HepG2 (cell line): ENCODE measurements around the gene CENPM. TPM values are rescaled to one million over a fixed set of nuclear protein-coding genes. Genes with fewer than 3 reads are reported as not detected.
A peak's percentile ranks its signal among the peaks of the same experiment; 100 is the strongest.

Experiments
- DMAP1 ChIP-seq: IDR thresholded peaks from 2 replicates; pipeline ENCODE4 v1.6.1; 2016
- ETS1 ChIP-seq: sonication (generic); formaldehyde crosslinking; IDR thresholded peaks from 2 replicates; pipeline ENCODE4 v1.4.0; 2020; ENCODE audit warnings: missing genetic modification reagents
- HMGA1 ChIP-seq: sonication (generic); formaldehyde crosslinking; conservative IDR thresholded peaks from 2 replicates; pipeline ENCODE4 v1.4.0; 2020; ENCODE audit warnings: missing genetic modification reagents
- HNF4A ChIP-seq: sonication (generic); formaldehyde crosslinking; IDR thresholded peaks from 2 replicates; pipeline ENCODE4 v1.4.0; 2020; ENCODE audit warnings: missing genetic modification reagents
- KAT7 ChIP-seq: IDR thresholded peaks from 2 replicates; pipeline ENCODE4 v1.6.1; 2018; ENCODE audit warnings: borderline replicate concordance, missing compliant biosample characterization
- MAF1 ChIP-seq: sonication (generic); formaldehyde crosslinking; IDR thresholded peaks from 2 replicates; pipeline ENCODE4 v1.5.0; 2020; ENCODE audit warnings: missing genetic modification reagents, borderline replicate concordance
- TIGD3 ChIP-seq: sonication (generic); formaldehyde crosslinking; IDR thresholded peaks from 2 replicates; pipeline ENCODE4 v1.5.1; 2020; ENCODE audit warnings: mild to moderate bottlenecking, missing genetic modification reagents, borderline replicate concordance
- U2AF2 ChIP-seq: fragments of 200-400 bp; formaldehyde crosslinking; IDR thresholded peaks from 2 replicates; pipeline ENCODE4 v1.6.1; 2017; ENCODE audit warnings: low read depth, mild to moderate bottlenecking, low read length
- ZBTB7A ChIP-seq: sonication (generic); formaldehyde crosslinking; IDR thresholded peaks from 2 replicates; pipeline ENCODE4 v1.8.0; 2022; ENCODE audit warnings: mild to moderate bottlenecking, missing genetic modification reagents
- ZBTB8A ChIP-seq: sonication (generic); formaldehyde crosslinking; IDR thresholded peaks from 2 replicates; pipeline ENCODE4 v1.4.0; 2020; ENCODE audit warnings: mild to moderate bottlenecking, low read depth, missing genetic modification reagents, borderline replicate concordance
- ZNF256 ChIP-seq: sonication (generic); formaldehyde crosslinking; conservative IDR thresholded peaks from 2 replicates; pipeline ENCODE4 v1.4.0; 2020; ENCODE audit warnings: missing genetic modification reagents
- ZNF292 ChIP-seq: sonication (generic); formaldehyde crosslinking; IDR thresholded peaks from 2 replicates; pipeline ENCODE4 v1.8.1; 2022; ENCODE audit warnings: mild to moderate bottlenecking, low read depth, missing genetic modification reagents, borderline replicate concordance
- ZNF687 ChIP-seq: sonication (generic); formaldehyde crosslinking; IDR thresholded peaks from 2 replicates; pipeline ENCODE4 v1.5.1; 2020; ENCODE audit warnings: mild to moderate bottlenecking, missing genetic modification reagents, moderate library complexity
- ZNF691 ChIP-seq: sonication (generic); formaldehyde crosslinking; IDR thresholded peaks from 2 replicates; pipeline ENCODE4 v1.4.0; 2020; ENCODE audit warnings: missing genetic modification reagents, low read depth, mild to moderate bottlenecking, borderline replicate concordance
- ZNF770 ChIP-seq: sonication (generic); formaldehyde crosslinking; IDR thresholded peaks from 2 replicates; pipeline ENCODE4 v1.5.0; 2020; ENCODE audit warnings: mild to moderate bottlenecking, missing genetic modification reagents
- ZSCAN31 ChIP-seq: sonication (generic); formaldehyde crosslinking; IDR thresholded peaks from 2 replicates; pipeline ENCODE4 v1.5.0; 2020; ENCODE audit warnings: low read depth, mild to moderate bottlenecking, missing genetic modification reagents
- polyA plus RNA-seq, 8 experiments: library from polyadenylated mRNA; depleted of rRNA in 3 of 8; stranded (reverse) in 7 of 8; unstranded in 1 of 8; fragments of >200 nt; fragmentation: Illumina TruSeq in 4 of 8; extraction: Trizol in 4 of 8; gene quantifications; 2 replicates each; pipeline versions ENCODE4 v1.2.1 to v1.2.3, GENCODE V29; 2011 to 2016; ENCODE audit warnings: low read depth in 4 of 8, missing spikeins in 1 of 8, mixed read lengths in 1 of 8; ENCODE audit not compliant: insufficient read depth in 1 of 8
- total RNA-seq, 5 experiments: library from RNA; depleted of rRNA; stranded (reverse); fragments of >200 nt; fragmentation: Illumina TruSeq; extraction: Trizol; gene quantifications; 2 replicates each; pipeline ENCODE4 v1.2.3, GENCODE V29; 2016; ENCODE audit warnings: low read depth in 1 of 5

The CENPM gene
- total and polyA plus RNA-seq, 2 of the 13 experiments (the other 11 are each of a cell fraction or from before 2014, with no cell fraction given), result 11.2 to 37.3 TPM

GRCh38 chr22:41949297-41949965 is 2.5 kb upstream of the CENPM start (continued):
- TF ChIP-seq TIGD3 (CRISPR knock-in tag) (no peak), KAT7 (CRISPR knock-in tag) (no peak), ZNF691 (no peak), ETS1 (CRISPR knock-in tag) (no peak), ZNF292 (CRISPR knock-in tag) (0 out of 2 replicates have a peak, but pooled peaks have one; percentile 23), ZNF687 (peak; percentile 54), ZSCAN31 (CRISPR knock-in tag) (no peak), DMAP1 (CRISPR knock-in tag) (no peak), ZBTB8A (CRISPR knock-in tag) (no peak), ZBTB7A (peak; percentile 62), HNF4A (peak; percentile 31; the same call in 1 of the 2 replicates), ZNF770 (peak; percentile 16; the same call in 1 of the 2 replicates), ZNF256 (CRISPR knock-in tag) (no peak), U2AF2 (no peak), HMGA1 (CRISPR knock-in tag) (no peak), MAF1 (CRISPR knock-in tag) (no peak)
